Thyroid gland (tissue), 4 donors: Measurements from ENCODE around the gene SLC46A3.

Source experiments
- CTCF ChIP-seq, 6 experiments: fragments of 200-600 bp in 3 of 6; fragments of 450-650 bp in 3 of 6; sonication (generic) in 3 of 6; IDR thresholded peaks; one replicate each; pipeline ENCODE4 v1.5.1; 2016 to 2019; ENCODE audit warnings: antibody characterized with exemption in 6 of 6, mild to moderate bottlenecking in 2 of 6, inconsistent platforms in 1 of 6, moderate library complexity in 1 of 6
- POLR2A ChIP-seq, 2 donors: fragments of 450-650 bp; IDR thresholded peaks; one replicate each; pipeline ENCODE4 v1.6.1; 2017; ENCODE audit warnings: antibody characterized with exemption in 2 of 2, mild to moderate bottlenecking in 2 of 2, moderate library complexity in 1 of 2

- no peak for TF ChIP-seq CTCF (IDR thresholded peaks at IDR 0.05)
- no peak for TF ChIP-seq POLR2A (IDR thresholded peaks at IDR 0.05)
Measured at GRCh38 chr13:28761586-28761985, 42.8 kb upstream of the SLC46A3 start.
